Measurements from ENCODE around the gene TCF4.

The TCF4 gene

GRCh38 chr18:55588111-55588869 lies at the start of gene TCF4:
Gene TCF4 (minus strand): TSS chr18:55588192. CDS start chr18:55587116, 1,076 bp downstream.
- DNase-seq: peak; percentile 38

GRCh38 chr18:55637204-55637603 lies 49.2 kb upstream of the TCF4 start:
- no peak for DNase-seq

- DNase-seq: no peak
Measured at GRCh38 chr18:55635439-55635838, 47.4 kb upstream of the TCF4 start.

- DNase-seq: no peak
Measured at GRCh38 chr18:55634545-55634944, 46.6 kb upstream of the TCF4 start.

GRCh38 chr18:55633032-55633431 lies 45.0 kb upstream of the TCF4 start:
- DNase-seq: no peak

GRCh38 chr18:55629133-55629532 lies 41.1 kb upstream of the TCF4 start:
- DNase-seq: no peak

- DNase-seq: no peak
Measured at GRCh38 chr18:55627007-55627406, 39.0 kb upstream of the TCF4 start.

GRCh38 chr18:55625901-55626300 lies 37.9 kb upstream of the TCF4 start:
- no peak for DNase-seq

GRCh38 chr18:55623626-55624025 lies 35.6 kb upstream of the TCF4 start:
- no peak for DNase-seq

GRCh38 chr18:55610506-55610905 lies 22.5 kb upstream of the TCF4 start:
- DNase-seq: no peak

GRCh38 chr18:55609160-55609825 lies 21.3 kb upstream of the TCF4 start:
- DNase-seq: no peak

GRCh38 chr18:55608497-55608896 lies 20.5 kb upstream of the TCF4 start:
- no peak for DNase-seq

GRCh38 chr18:55607773-55608172 lies 19.8 kb upstream of the TCF4 start:
- DNase-seq: no peak

- no peak for DNase-seq
Measured at GRCh38 chr18:55605733-55606338, 17.8 kb upstream of the TCF4 start.

- no peak for DNase-seq
Measured at GRCh38 chr18:55603775-55604174, 15.8 kb upstream of the TCF4 start.

GRCh38 chr18:55593888-55594287 lies 5.9 kb upstream of the TCF4 start:
- DNase-seq: no peak

- no peak for DNase-seq
Measured at GRCh38 chr18:55592572-55592971, 4.6 kb upstream of the TCF4 start.

GRCh38 chr18:55592106-55592505 lies 4.1 kb upstream of the TCF4 start:
- no peak for DNase-seq

GRCh38 chr18:55589625-55590291 lies 1.8 kb upstream of the TCF4 start:
- DNase-seq: peak; percentile 93

- no peak for DNase-seq
Measured at GRCh38 chr18:55588870-55589595, 1.0 kb upstream of the TCF4 start.

GRCh38 chr18:55587418-55588110 lies 428 bp downstream of the TCF4 start:
- peak; percentile 57 for DNase-seq

- DNase-seq: no peak
Measured at GRCh38 chr18:55585920-55586561, 2.0 kb downstream of the TCF4 start.
